OCI-LY3 (cell line): Measurements from ENCODE around the gene TMEM97.

Source experiments
- CTCF ChIP-seq: fragments of 200-600, 300-600 bp; sonication (generic); IDR thresholded peaks from 2 replicates; pipeline ENCODE4 v1.5.1; 2014; ENCODE audit warnings: antibody characterized with exemption, low read length, low read depth
- EZH2phosphoT487 ChIP-seq: fragments of 200-600 bp; shearing (Covaris generic); IDR thresholded peaks from 2 replicates; pipeline ENCODE4 v1.6.1; 2018; ENCODE audit warnings: antibody characterized with exemption, mixed run types, low read depth

GRCh38 chr17:28366605-28367004 lies 47.6 kb downstream of the TMEM97 start:
- TF ChIP-seq CTCF, result no peak
- no peak for TF ChIP-seq EZH2phosphoT487
